Thyroid gland (tissue), 4 donors: Measurements from ENCODE around the gene NTN1.

Experiments used
- POLR2A ChIP-seq, 2 donors: fragments of 450-650 bp; IDR thresholded peaks; one replicate each; pipeline ENCODE4 v1.6.1; 2017; ENCODE audit warnings: antibody characterized with exemption in 2 of 2, mild to moderate bottlenecking in 2 of 2, moderate library complexity in 1 of 2
- TF ChIP-seq, protein P1 (sequence below), 6 experiments: fragments of 200-600 bp in 3 of 6; fragments of 450-650 bp in 3 of 6; sonication (generic) in 3 of 6; IDR thresholded peaks; one replicate each; pipeline ENCODE4 v1.5.1; 2016 to 2019; ENCODE audit warnings: antibody characterized with exemption in 6 of 6, mild to moderate bottlenecking in 2 of 6, inconsistent platforms in 1 of 6, moderate library complexity in 1 of 6

DNA sequence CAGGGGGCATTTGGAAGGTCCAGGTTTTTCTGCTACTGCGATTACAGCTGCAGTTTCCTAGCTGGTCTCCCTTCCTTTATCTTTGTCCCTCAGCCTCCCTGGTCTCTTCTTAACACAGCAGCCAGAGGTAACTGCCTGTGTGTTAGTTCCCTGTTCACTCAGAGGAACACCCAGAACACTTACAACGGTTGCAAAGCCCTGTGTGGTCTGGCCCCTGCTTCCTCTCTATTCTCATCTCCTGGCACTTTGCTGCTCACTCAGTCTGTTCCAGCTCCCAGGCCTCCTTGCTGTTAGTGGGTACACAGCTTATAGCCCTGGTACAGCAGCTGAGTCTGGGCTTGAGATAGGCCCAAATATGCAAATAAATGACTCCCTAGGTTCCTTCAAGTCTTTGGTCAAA, 16.4 kb downstream of the NTN1 start:
- TF ChIP-seq, protein P1, sequence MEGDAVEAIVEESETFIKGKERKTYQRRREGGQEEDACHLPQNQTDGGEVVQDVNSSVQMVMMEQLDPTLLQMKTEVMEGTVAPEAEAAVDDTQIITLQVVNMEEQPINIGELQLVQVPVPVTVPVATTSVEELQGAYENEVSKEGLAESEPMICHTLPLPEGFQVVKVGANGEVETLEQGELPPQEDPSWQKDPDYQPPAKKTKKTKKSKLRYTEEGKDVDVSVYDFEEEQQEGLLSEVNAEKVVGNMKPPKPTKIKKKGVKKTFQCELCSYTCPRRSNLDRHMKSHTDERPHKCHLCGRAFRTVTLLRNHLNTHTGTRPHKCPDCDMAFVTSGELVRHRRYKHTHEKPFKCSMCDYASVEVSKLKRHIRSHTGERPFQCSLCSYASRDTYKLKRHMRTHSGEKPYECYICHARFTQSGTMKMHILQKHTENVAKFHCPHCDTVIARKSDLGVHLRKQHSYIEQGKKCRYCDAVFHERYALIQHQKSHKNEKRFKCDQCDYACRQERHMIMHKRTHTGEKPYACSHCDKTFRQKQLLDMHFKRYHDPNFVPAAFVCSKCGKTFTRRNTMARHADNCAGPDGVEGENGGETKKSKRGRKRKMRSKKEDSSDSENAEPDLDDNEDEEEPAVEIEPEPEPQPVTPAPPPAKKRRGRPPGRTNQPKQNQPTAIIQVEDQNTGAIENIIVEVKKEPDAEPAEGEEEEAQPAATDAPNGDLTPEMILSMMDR (IDR thresholded peaks at IDR 0.05) = no peak
- no peak for TF ChIP-seq POLR2A (IDR thresholded peaks at IDR 0.05)
